Trophoblast cell (in vitro differentiated cells and primary cell): ENCODE data around the gene ZBTB17.

ENCODE experiments used
- DNase-seq, 2 donors: peaks; one replicate each; pipeline ENCODE4 v3.0.0-alpha.2; 2016
- H2AFZ ChIP-seq: 2 replicates; pipeline ENCODE4 v1.6.1; 2013; ENCODE audit warnings: low read length, moderate library complexity, mild to moderate bottlenecking; ENCODE audit not compliant: insufficient read depth, poor library complexity
- H2AK5ac ChIP-seq: 2 replicates; pipeline ENCODE4 v1.6.1; 2013; ENCODE audit warnings: mild to moderate bottlenecking, low read length
- H2BK120ac ChIP-seq: 2 replicates; pipeline ENCODE4 v1.6.1; 2013; ENCODE audit warnings: low read length, mild to moderate bottlenecking, moderate library complexity; ENCODE audit not compliant: insufficient read depth, poor library complexity
- H2BK12ac ChIP-seq: 2 replicates; pipeline ENCODE4 v1.6.1; 2013; ENCODE audit warnings: mild to moderate bottlenecking, low read length, moderate library complexity
- H2BK5ac ChIP-seq: 2 replicates; pipeline ENCODE4 v1.6.1; 2013; ENCODE audit warnings: low read length, low read depth, moderate library complexity, mild to moderate bottlenecking; ENCODE audit not compliant: poor library complexity
- H3K14ac ChIP-seq: 2 replicates; pipeline ENCODE4 v1.6.1; 2013; ENCODE audit warnings: mild to moderate bottlenecking, low read length
- H3K18ac ChIP-seq: 2 replicates; pipeline ENCODE4 v1.6.1; 2013; ENCODE audit warnings: mild to moderate bottlenecking, low read length
- H3K23ac ChIP-seq: 2 replicates; pipeline ENCODE4 v1.6.1; 2013; ENCODE audit warnings: low read length
- H3K27ac ChIP-seq: 2 replicates; pipeline ENCODE4 v1.5.1; 2013; ENCODE audit warnings: low read depth, mild to moderate bottlenecking, inconsistent platforms, low read length, moderate library complexity
- H3K27me3 ChIP-seq: 2 replicates; pipeline ENCODE4 v1.6.1; 2013; ENCODE audit warnings: inconsistent platforms, mild to moderate bottlenecking, low read length, moderate library complexity; ENCODE audit not compliant: insufficient read depth
- H3K36me3 ChIP-seq, 2 experiments: 1 replicate in 1 of 2; 2 replicates in 1 of 2; pipeline ENCODE4 v1.6.1; 2013; ENCODE audit warnings: low read length in 2 of 2, mild to moderate bottlenecking in 2 of 2, moderate library complexity in 1 of 2; ENCODE audit not compliant: insufficient read depth in 2 of 2, control insufficient read depth in 1 of 2
- H3K4ac ChIP-seq: 2 replicates; pipeline ENCODE4 v1.6.1; 2013; ENCODE audit warnings: low read depth, mild to moderate bottlenecking, low read length, moderate library complexity
- H3K4me1 ChIP-seq, 2 experiments: 1 replicate in 1 of 2; 2 replicates in 1 of 2; pipeline ENCODE4 v1.6.1; 2013; ENCODE audit warnings: low read length in 2 of 2, mild to moderate bottlenecking in 2 of 2, moderate library complexity in 1 of 2; ENCODE audit not compliant: insufficient read depth in 2 of 2, control insufficient read depth in 1 of 2
- H3K4me2 ChIP-seq: 2 replicates; pipeline ENCODE4 v1.6.1; 2013; ENCODE audit warnings: inconsistent platforms, mild to moderate bottlenecking, low read length, moderate library complexity
- H3K4me3 ChIP-seq: 2 replicates; pipeline ENCODE4 v1.5.1; 2013; ENCODE audit warnings: mild to moderate bottlenecking, low read depth, low read length, inconsistent platforms
- H3K79me1 ChIP-seq: one replicate; pipeline ENCODE4 v1.6.1; 2013; ENCODE audit warnings: low read length
- H3K79me2 ChIP-seq: 2 replicates; pipeline ENCODE4 v1.6.1; 2013; ENCODE audit warnings: low read length, mild to moderate bottlenecking; ENCODE audit not compliant: control insufficient read depth, insufficient read depth, poor library complexity
- H3K9ac ChIP-seq: 2 replicates; pipeline ENCODE4 v1.6.1; 2013; ENCODE audit warnings: mild to moderate bottlenecking, low read length
- H3K9me3 ChIP-seq: 2 replicates; pipeline ENCODE4 v1.6.1; 2013; ENCODE audit warnings: low read depth, mild to moderate bottlenecking, control low read depth, inconsistent platforms, low read length; ENCODE audit not compliant: insufficient read depth
- H4K12ac ChIP-seq: 2 replicates; pipeline ENCODE4 v1.6.1; 2013; ENCODE audit warnings: low read depth, mild to moderate bottlenecking, low read length, moderate library complexity
- H4K8ac ChIP-seq: 2 replicates; pipeline ENCODE4 v1.6.1; 2013; ENCODE audit warnings: low read depth, mild to moderate bottlenecking, low read length, moderate library complexity
- H4K91ac ChIP-seq: one replicate; pipeline ENCODE4 v1.6.1; 2013; ENCODE audit warnings: low read depth, mild to moderate bottlenecking, low read length, moderate library complexity
- WGBS: extraction: QIAGEN DNeasy Blood & Tissue Kit; methylation state at CpG from one replicate; pipeline ENCODE4 v1.1.7; 2013; ENCODE audit warnings: missing lambda C conversion rate; ENCODE audit not compliant: insufficient read length, insufficient coverage; ENCODE audit errors: extremely low coverage; 5-methylcytosine and 5-hydroxymethylcytosine counted together

Gene ZBTB17

GRCh38 chr1:15943328-15943991 is 32.4 kb downstream of the ZBTB17 start:
- no peak overlapping the region for H3K27ac ChIP-seq
- no peak overlapping the region for H2BK12ac ChIP-seq
- H3K4me1 ChIP-seq: peaks cover 9 to 10% of the 10 kb centered on the region in 2 experiments
- no peak overlapping the region for H2AK5ac ChIP-seq
- no peak overlapping the region for H3K4me2 ChIP-seq
- no peak overlapping the region for H3K4ac ChIP-seq
- H4K12ac ChIP-seq: peak overlapping the region; percentile 20
- no peaks in the 10 kb centered on the region for H3K79me2 ChIP-seq
- H4K8ac ChIP-seq: no peak overlapping the region
- no peak for DNase-seq
- H2AFZ ChIP-seq: no peak overlapping the region
- H3K36me3 ChIP-seq: peaks cover 84 to 87% of the 10 kb centered on the region in 2 experiments
- no peak overlapping the region for H2BK120ac ChIP-seq
- no peak overlapping the region for H3K14ac ChIP-seq
- no peak overlapping the region for H3K23ac ChIP-seq
- peaks cover 3% of the 10 kb centered on the region for H3K79me1 ChIP-seq
- H2BK5ac ChIP-seq: no peak overlapping the region
- no peak overlapping the region for H3K4me3 ChIP-seq
- H4K91ac ChIP-seq: no peak overlapping the region
- WGBS: no CpG with 5 or more reads among the region's 33 CpGs
- H3K9me3 ChIP-seq: no peaks in the 10 kb centered on the region
- H3K18ac ChIP-seq: no peak overlapping the region
- no peak overlapping the region for H3K9ac ChIP-seq
- H3K27me3 ChIP-seq: no peaks in the 10 kb centered on the region

DNA sequence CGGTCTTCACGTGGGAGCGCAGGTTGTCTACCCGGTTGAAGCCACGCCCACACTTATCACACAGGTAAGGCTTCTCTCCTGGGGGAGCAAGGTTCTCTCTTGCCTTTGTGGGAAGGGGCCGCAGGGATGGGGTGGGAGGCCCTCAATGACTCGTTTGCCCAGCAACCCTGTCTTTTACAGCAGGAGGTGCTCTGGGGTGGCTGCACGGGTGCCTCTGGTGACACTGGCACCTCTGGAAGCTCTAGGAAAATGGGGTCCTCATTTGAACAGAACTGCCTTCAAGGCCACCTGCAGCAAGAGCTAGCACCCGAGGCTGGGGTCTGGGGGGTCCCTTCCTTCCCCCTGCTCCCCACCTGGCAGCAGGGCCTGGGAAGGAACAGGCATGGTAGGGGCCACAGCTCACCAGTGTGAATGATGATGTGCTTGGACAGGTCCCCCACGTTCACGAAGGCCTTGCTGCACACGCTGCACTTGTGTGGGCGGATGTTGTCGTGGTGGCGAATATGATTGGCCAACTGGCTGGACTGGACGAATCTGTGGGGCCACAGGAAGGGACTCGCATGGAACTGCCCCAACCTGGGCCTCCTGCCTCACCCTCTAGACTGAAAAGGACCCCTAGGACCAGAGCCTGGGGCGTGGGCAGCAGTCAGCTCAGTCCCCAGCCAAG is 33.1 kb downstream of the ZBTB17 start:
- Histone ChIP-seq H2BK5ac (no peak overlapping the region), H3K4me2 (no peak overlapping the region), H4K12ac (no peak overlapping the region), H3K9me3 (no peaks in the 10 kb centered on the region), H3K4me1 (peaks cover 10 to 12% of the 10 kb centered on the region in 2 experiments), H3K79me1 (peaks cover 3% of the 10 kb centered on the region), H4K8ac (no peak overlapping the region), H3K4ac (no peak overlapping the region), H3K36me3 (peaks cover 82 to 83% of the 10 kb centered on the region in 2 experiments), H2AFZ (no peak overlapping the region), H2AK5ac (no peak overlapping the region), H3K27ac (no peak overlapping the region), H3K14ac (no peak overlapping the region), H3K4me3 (no peak overlapping the region), H2BK120ac (no peak overlapping the region), H3K79me2 (no peaks in the 10 kb centered on the region), H4K91ac (no peak overlapping the region), H3K9ac (no peak overlapping the region), H3K18ac (no peak overlapping the region), H2BK12ac (no peak overlapping the region), H3K23ac (no peak overlapping the region), H3K27me3 (no peaks in the 10 kb centered on the region)
- no peak for DNase-seq
- WGBS: no CpG with 5 or more reads among the region's 18 CpGs

DNA sequence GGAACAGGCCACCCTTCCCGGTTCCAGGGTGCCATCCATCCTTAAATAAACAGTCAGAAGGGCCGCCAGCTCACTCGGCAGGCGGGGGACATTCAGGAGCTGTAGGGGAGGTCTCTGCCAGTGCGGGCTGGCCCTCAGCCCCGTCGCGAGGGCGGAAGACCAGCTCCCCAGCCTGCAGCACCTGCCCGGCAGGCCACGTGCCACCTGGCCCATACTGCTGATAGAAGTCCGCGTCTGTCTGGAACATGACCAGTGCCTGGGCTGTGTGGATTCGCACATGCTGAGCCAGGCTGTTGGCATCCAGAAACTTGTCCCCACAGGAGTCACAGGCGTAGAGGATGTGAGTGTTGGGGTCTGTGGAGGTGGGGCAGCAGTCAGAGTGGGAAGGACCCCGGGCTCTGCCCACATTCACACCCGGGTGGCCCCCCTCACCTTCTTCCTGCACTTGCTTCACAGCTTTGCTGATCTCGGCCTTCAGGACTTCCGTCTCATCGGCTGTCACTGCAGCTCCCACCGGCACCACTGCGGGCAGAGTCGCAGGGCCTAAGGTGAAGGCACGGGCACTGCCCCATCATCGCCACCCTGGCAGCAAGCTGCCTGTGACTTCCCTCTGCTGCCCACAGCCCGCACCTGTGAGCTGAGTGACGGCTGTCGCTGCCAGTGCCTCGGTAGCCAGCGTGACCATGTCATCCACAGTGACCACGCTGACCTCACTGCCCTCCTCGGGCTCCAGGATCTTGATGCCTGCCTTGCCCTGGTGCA is 33.8 kb downstream of the ZBTB17 start:
- peaks cover 7% of the 10 kb centered on the region for H3K79me1 ChIP-seq
- H3K9me3 ChIP-seq: no peaks in the 10 kb centered on the region
- no peak overlapping the region for H2BK120ac ChIP-seq
- no peaks in the 10 kb centered on the region for H3K27me3 ChIP-seq
- no peak overlapping the region for H2AK5ac ChIP-seq
- H3K27ac ChIP-seq: no peak overlapping the region
- no peak for DNase-seq
- H3K9ac ChIP-seq: no peak overlapping the region
- H4K91ac ChIP-seq: no peak overlapping the region
- no peak overlapping the region for H2BK12ac ChIP-seq
- no peak overlapping the region for H3K4me3 ChIP-seq
- no peak overlapping the region for H4K12ac ChIP-seq
- H3K23ac ChIP-seq: no peak overlapping the region
- no peak overlapping the region for H3K4me2 ChIP-seq
- H3K4ac ChIP-seq: no peak overlapping the region
- H4K8ac ChIP-seq: no peak overlapping the region
- no peak overlapping the region for H2BK5ac ChIP-seq
- H3K14ac ChIP-seq: no peak overlapping the region
- H3K4me1 ChIP-seq: peaks cover 18 to 19% of the 10 kb centered on the region in 2 experiments
- peaks cover 79 to 82% of the 10 kb centered on the region in 2 experiments for H3K36me3 ChIP-seq
- no peaks in the 10 kb centered on the region for H3K79me2 ChIP-seq
- no peak overlapping the region for H2AFZ ChIP-seq
- H3K18ac ChIP-seq: no peak overlapping the region
- no CpG with 5 or more reads among the region's 32 CpGs for WGBS

GRCh38 chr1:15941044-15941840 is 34.7 kb downstream of the ZBTB17 start:
- H3K79me2 ChIP-seq: no peaks in the 10 kb centered on the region
- H3K14ac ChIP-seq: no peak overlapping the region
- DNase-seq: no peak
- no peak overlapping the region for H2AFZ ChIP-seq
- H3K4me3 ChIP-seq: no peak overlapping the region
- no CpG with 5 or more reads among the region's 13 CpGs for WGBS
- H2BK12ac ChIP-seq: peak overlapping the region; percentile 13
- peaks cover 21 to 23% of the 10 kb centered on the region in 2 experiments for H3K4me1 ChIP-seq
- H3K9me3 ChIP-seq: no peaks in the 10 kb centered on the region
- H3K4me2 ChIP-seq: no peak overlapping the region
- no peak overlapping the region for H4K8ac ChIP-seq
- H3K9ac ChIP-seq: no peak overlapping the region
- H2BK5ac ChIP-seq: no peak overlapping the region
- H3K36me3 ChIP-seq: peaks cover 71 to 78% of the 10 kb centered on the region in 2 experiments
- peaks cover 7% of the 10 kb centered on the region for H3K79me1 ChIP-seq
- H2BK120ac ChIP-seq: no peak overlapping the region
- H3K4ac ChIP-seq: no peak overlapping the region
- no peak overlapping the region for H3K27ac ChIP-seq
- no peak overlapping the region for H2AK5ac ChIP-seq
- no peak overlapping the region for H4K12ac ChIP-seq
- no peak overlapping the region for H4K91ac ChIP-seq
- H3K23ac ChIP-seq: no peak overlapping the region
- H3K18ac ChIP-seq: no peak overlapping the region
- H3K27me3 ChIP-seq: no peaks in the 10 kb centered on the region
